ENCODE results near the gene SLC25A4. TPM values are rescaled to one million over a fixed set of nuclear protein-coding genes. Genes with fewer than 3 reads are reported as not detected.

The SLC25A4 gene
- total RNA-seq, 6 experiments from 2014 or later, result 24.1 to 36.7 (median 27.0) TPM

Other genes starting within 250 kb of the SLC25A4 start
- not detected for gene HELT, start 124.8 kb upstream of the SLC25A4 start, total RNA-seq
- 10 to 100 TPM; 11.7 to 25.6 (median 20.5) TPM for gene CFAP97, start 60.7 kb downstream of the SLC25A4 start, total RNA-seq
- gene SNX25, start 66.3 kb downstream of the SLC25A4 start, total RNA-seq, result 10 to 100 TPM in 4 of 6 experiments, 1 to 10 TPM in 2; 8.0 to 13.0 (median 10.5) TPM

All from right lobe of liver (tissue), 5 donors.